Posterior cingulate gyrus (tissue), 11 donors: Measurements from ENCODE around the gene CCL8.

ENCODE experiments used
- DNase-seq, 10 donors: peaks; one replicate each; pipeline versions ENCODE4 v3.0.0 to v3.0.0-alpha.2; 2020 to 2021; ENCODE audit warnings: mixed read lengths in 3 of 10
- intact Hi-C: fragments of 100-400 bp; cut with DNase I; formaldehyde crosslinking; loops from one replicate; pipeline ENCODE4 v1.15.1; 2023

CCL8 gene

DNA sequence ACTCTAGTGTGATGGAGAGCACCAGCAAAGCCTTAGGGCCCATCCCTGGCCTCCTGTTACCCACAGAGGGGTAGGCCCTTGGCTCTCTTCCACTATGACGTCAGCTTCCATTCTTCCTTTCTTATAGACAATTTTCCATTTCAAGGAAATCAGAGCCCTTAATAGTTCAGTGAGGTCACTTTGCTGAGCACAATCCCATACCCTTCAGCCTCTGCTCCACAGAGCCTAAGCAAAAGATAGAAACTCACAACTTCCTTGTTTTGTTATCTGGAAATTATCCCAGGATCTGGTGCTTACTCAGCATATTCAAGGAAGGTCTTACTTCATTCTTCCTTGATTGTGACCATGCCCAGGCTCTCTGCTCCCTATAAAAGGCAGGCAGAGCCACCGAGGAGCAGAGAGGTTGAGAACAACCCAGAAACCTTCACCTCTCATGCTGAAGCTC lies at the start of gene CCL8:
Gene CCL8, plus strand, starts transcription at position 397 of the 445 bp plus-strand sequence. CDS start 67 bp downstream, outside the sequence.
- DNase-seq, result no peak
- intact Hi-C loops, result no loop called here

DNA sequence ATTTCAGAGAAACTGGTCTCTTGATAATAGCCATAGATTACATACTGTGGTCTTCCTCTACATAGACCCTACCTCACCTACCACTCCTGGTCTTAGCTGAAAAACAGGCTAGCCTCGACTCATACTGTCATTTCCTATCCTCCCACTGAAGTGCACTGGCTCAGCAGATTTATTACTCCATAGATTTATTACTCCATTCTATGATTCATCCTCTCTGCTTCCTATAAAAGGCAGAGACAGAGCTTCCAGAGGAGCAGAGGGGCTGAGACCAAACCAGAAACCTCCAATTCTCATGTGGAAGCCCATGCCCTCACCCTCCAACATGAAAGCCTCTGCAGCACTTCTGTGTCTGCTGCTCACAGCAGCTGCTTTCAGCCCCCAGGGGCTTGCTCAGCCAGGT lies 49.3 kb upstream of the CCL8 start, which contains the start of gene CCL7:
Gene CCL7, plus strand, starts transcription at position 253 of the 400 bp plus-strand sequence. Its CDS starts 70 bp downstream, at position 323.
- DNase-seq, result no peak
- intact Hi-C loops, result no loop called here

DNA sequence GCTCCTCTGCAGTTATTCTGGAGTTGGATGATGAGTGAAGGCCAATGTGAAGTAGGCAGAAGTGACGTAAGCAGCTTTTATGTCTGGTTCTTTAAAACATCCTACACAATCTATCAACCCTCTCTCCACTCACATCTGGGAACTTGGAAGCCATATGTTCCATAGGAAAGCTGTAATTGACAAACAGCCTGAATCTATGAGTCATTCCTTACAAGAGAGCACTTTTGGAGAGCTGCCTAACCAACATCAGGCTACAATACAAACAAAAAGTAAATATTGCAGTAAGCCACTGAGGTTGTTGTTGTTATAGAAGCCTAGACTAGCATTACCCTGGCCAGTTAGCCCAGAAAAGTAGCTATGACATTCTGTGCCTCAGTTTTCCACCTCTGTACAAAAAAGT lies 43.4 kb upstream of the CCL8 start:
- DNase-seq, result no peak
- intact Hi-C loops, result no loop called here

DNA sequence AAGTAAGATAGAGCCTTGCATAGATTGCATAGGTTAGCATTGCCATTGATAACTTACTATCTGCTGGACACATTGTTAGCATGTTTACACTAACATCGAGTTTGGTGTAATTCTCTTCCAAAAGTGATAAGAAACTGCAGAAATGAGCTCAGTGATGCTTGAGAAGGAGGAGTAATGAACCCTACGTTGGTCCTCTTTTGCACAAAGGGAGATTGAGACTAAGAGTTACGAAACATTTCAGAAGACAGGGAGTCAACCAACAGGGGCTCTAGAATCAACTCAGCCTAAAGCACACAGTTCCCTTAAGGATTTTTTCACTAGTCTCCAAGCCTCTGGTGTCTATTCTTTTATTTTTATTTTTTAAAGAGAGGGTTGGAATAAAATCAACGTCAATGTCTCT lies 42.4 kb upstream of the CCL8 start:
- intact Hi-C loops, result no loop called here
- no peak for DNase-seq

DNA sequence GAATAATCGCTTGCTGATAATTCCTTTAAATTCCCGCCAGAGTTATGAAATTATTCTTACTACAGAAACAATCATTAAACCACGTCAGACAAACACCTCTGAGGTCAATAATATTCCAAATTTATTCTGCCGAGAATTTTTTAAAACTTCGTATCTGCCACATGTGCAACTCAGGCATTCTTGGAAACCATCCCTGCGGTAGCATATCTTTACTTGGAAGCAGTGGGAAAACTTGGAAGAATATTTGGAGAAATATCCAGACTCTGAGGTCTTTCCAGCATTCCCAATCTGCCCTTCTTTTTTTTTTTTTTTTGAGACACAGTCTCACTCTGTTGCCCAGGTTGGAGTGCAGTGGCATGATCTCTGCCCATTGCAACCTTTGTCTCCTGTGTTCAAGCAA lies 35.7 kb upstream of the CCL8 start:
- intact Hi-C loops, result no loop called here
- DNase-seq, result no peak

DNA sequence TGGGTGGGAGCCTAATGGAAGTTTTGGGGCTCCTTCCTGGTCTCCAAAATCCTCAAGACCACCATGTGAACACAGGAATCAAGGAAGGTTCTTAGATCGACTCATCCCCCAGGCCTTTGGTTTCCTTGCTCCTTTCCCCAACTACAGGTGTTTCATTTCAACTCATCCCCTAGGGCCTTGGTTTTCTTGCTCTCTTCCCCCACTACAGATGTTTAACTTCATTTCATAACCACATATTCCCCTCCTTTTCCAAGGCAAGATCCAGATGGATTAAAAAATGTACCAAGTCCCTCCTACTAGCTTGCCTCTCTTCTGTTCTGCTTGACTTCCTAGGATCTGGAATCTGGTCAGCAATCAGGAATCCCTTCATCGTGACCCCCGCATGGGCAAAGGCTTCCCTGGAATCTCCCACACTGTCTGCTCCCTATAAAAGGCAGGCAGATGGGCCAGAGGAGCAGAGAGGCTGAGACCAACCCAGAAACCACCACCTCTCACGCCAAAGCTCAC lies 33.9 kb upstream of the CCL8 start, which contains the start of gene CCL11:
Gene CCL11, plus strand, starts transcription at position 457 of the 507 bp plus-strand sequence. CDS start 67 bp downstream, outside the sequence.
- intact Hi-C loops, result no loop called here
- DNase-seq, result no peak

DNA sequence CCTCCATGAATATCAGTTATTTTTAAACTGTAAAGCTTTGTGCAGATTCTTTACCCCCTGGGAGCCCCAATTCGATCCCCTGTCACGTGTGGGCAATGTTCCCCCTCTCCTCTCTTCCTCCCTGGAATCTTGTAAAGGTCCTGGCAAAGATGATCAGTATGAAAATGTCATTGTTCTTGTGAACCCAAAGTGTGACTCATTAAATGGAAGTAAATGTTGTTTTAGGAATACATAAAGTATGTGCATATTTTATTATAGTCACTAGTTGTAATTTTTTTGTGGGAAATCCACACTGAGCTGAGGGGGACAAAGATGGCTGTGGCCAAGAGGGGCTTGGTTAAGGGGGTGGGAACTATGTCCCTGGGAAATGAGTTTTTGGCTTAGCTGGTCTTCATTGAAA lies 31.4 kb upstream of the CCL8 start:
- no peak for DNase-seq
- intact Hi-C loops, result no loop called here

DNA sequence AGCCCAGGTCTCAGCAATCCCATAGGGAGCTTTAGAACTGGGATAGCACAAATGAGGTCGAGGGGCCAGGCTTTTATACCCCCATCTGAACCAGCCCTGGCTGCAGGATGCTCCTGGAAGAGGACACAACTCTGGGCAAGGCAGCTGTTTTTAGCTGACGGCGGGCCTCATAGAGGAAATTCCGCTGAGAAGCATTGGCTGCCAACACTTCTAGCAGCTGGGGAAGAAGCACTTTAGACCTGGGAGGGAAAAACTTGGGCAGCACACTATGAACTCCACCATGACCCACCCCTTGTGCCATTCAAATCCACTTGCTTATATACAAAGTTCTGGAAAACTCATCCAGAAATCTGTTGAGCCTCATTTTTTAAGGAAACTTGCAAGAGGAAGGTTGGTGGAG lies 28.6 kb upstream of the CCL8 start:
- intact Hi-C loops, result no loop called here
- DNase-seq, result no peak

DNA sequence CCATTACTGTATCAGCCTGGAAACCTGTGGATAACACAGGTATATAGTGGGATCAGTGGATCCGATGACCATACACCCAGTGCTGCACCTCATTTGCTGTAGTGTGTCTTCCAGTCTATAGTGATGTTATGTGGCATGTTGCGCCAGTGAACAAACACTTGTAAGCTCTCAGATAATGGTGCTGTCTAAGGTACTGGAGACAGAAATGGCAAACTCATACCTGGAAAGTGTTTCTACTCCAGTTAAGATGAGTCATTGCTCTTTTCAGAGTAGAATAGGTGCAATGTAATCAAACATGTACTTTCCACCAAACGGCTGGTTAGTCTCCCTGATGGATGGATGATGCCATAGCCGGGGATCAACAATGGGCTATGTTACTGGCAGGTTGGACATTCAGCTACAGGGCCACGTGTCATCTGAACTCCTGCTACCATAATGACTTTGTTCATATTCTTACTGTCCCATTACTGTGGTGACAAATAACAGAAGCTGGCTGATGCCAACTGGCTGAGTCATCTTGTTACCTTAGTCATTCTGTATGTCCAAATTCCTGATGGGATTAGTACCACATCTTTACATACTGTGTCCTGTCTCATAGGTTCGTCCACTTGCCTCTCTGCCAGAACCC lies 27.4 kb upstream of the CCL8 start:
- intact Hi-C loops, result no loop called here

DNA sequence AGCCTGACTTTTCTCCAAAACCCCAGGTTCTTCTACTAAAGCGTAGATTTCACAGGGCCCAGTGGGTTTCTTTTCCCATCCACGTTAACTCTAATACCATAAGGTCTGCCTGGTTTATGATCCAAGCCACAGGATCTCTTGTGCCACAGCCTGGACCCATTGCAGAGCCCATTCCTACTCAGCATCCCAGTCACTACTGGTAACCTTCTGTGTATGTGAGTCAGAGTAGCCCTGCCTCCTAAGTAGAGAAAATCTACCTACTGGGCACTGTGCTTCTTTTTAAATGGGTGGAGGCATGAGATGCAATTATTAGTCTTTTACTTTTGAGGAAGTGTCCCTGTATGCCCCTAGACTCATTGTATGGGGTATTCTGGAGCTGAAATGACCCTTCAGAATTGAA lies 20.2 kb upstream of the CCL8 start:
- no peak for DNase-seq
- intact Hi-C loops, result no loop called here

More for the DNA sequence above, 27.4 kb upstream of the CCL8 start:
- DNase-seq, result no peak

DNA sequence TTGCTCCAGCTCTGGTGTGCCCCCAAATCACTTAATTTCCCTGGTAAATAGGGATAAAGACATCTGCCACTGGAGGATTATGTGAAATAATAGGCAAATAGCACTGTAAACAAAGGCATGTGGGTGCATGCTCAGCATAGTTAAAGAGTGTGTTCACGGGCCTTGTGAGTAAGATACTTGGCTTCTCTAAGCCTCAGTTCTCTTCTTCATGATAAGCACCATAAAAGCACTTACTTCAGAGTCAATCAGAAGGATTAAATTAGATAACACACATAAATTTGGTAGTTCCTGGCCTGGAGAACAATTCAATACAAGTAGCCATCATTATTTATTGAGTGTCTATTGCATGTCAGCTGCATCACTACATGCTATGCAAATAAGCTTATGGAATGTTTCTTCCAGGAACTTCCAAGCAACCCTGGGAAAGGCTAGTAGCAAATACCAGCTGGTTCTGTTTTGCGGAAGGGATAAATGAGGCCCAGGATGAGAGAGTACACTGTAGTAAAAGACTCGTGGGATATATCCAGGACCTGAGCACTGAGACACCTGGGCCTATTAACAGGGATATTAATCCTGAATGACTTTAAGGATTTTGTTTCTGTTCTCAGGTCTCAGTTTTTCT lies 19.2 kb upstream of the CCL8 start:
- DNase-seq, result no peak
- intact Hi-C loops, result no loop called here

DNA sequence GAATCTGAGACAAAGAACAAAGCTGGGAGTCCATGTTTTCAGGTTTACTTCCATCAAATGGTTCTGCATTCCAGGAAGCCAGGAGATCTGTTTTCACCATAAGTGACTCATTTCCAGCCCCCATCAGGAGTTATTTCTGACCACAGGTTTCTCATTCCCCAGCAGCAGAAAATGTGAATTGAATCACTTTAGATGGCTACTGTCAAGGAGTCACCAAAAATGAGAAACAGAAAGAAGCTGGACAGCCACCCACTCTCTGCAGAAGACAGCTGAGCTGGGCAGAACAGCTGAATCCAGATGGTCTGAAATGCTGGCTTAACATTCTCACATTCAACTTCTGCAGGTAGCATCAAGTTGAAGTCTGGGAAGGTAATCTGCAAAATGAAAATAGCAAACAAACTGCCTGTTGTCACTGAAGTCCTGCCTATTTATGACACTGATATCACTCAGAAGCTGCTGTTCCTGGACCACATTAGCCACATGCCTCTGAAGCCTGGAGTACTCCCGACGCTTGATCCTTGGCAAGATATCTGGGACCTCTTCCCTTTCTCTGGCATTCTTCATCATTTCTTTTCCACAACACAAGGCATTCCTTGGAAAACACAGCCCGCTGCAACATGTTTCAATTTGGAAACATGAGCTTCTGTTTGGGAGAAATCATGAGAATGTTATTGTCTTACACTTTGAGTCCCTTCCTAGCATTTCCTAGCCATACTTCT lies 18.4 kb upstream of the CCL8 start:
- intact Hi-C loops, result no loop called here
- no peak for DNase-seq

DNA sequence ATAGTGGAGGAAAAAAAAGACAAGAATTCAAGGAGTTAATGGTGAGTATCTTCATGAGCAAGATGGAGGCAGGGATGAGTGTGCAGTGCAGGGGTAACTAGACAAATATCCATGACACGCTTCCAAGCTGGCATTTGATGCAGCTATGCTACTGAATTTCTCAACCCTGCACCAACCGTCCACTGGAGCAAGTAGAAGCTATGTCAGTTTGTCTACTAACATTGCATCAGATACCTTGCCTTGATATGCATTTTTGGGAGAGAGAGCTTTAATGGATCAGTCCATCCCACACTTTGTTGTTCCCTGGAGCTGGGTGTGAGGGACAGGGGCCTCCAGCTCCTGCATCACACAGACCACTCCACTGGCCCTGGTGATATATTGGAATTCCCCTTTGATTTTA lies 17.2 kb upstream of the CCL8 start:
- DNase-seq, result no peak
- intact Hi-C loops, result no loop called here

DNA sequence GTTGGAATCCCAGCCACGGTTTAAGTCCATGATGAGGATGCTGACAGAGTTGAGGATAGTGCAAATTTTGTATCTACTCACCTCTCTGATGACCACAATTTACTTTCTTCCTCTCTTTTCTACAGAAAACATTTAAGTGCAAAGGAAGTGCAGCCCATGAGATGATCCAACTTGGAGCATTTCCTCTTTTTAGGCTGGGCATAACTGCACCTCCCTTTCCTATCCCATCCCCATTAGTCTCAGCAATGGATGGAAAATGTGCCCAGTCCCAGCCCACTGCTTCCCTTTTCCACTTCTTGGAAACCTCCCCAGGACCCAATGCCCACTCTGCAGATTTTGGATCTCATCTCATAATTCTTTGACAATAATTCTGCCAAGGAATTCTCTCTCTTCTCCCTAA lies 16.6 kb upstream of the CCL8 start:
- intact Hi-C loops, result no loop called here
- DNase-seq, result no peak

DNA sequence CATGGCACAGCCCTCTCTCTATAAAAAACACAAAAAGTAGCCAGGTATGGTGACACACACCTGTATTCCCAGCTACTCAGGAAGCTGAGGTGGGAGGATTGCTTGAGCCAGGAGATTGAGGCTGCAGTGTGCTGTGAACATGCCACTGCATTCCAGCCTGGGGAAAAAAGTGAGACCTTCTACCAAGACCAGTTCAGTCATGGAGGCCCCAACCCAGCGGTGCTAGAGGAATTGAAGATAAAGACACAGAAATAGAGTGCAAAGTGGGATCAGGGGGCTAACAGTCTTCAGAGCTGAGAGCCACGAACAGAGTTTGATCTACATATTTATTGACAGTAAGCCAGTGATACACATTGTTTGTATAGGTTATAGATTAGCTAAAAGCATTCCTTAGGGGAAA lies 15.6 kb upstream of the CCL8 start:
- no peak for DNase-seq
- intact Hi-C loops, result no loop called here

DNA sequence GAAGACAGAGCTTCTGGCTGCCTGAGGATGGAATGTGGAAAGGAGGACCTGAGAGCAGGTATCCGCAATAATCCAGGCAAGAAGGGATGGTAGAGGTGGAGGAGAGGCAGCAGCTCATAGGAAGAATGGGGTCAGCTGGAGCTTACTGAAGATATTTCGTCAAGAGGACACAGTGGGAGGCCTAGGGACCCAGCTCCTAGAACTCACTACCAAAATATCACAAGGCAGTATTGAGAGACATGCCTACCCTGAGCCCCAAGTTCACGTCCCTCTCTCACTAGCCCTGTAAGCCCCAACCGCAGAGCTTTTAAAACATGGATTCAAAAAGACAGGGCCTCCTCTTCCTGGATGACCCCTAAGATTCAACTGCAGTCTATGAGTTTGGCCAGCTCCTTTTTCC lies 14.2 kb upstream of the CCL8 start:
- DNase-seq, result no peak
- intact Hi-C loops, result no loop called here

DNA sequence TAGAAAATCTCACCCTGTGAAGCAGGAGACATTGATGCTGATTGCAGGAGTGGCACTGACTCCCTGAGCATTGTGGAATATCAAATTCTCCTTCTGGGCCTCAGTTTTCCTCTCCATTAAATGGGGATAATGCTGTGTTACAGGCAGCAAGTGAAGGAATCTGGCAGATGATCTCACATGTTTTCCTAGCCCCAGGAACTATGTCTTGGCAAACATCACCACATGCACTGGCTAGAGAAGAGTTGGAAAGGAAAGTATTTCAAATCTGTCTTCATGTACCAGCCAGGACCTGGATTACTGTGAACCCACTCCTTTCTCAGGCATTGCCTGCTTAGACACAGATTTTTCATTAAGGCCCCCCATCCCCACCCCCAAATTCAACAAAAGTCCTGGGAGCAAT lies 13.6 kb upstream of the CCL8 start:
- no peak for DNase-seq
- intact Hi-C loops, result loop anchor here (2.0 kb wide), 1 partner anchor 105 kb away; no protein-coding TSS in a partner anchor

DNA sequence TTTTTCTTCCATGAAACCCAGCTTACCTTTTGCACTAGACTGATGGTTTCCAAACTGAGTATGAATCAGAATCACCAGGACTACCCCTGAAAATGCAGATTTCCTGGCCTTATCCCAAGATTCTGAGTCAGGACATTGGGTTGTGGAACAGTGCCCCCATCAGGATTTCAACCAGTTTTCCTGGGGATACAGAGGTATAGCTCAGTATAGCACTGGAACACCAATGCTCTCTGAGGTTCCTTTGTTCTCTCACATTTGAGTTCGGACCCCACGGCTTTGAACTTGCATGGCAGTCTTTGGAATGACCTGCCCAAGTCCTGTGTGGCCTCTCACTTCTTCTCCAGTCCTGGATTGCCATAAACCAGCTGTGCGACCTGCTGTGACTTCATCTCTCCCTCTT lies 12.8 kb upstream of the CCL8 start:
- no peak for DNase-seq
- intact Hi-C loops, result loop anchor here (2.0 kb wide), 1 partner anchor 106 kb away; no protein-coding TSS in a partner anchor

DNA sequence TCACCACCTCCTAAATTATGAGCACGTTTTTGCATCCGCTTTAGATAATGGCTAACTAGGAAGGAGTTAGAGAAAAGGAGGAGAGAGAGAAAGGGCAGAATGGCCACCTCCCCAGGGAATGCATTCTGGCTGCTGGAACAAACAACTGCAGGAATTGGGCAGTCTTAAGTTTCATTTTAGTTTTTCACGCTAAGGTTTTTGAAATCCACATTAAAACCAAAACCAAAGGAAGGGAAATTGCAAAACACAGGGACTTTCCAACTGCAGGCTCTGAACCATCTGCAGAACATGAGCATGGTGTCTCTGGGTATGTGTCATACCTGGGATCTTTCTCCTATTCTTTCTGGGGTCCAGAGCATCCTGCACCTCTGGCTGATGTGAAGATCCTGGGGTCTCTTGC lies 12.1 kb upstream of the CCL8 start:
- DNase-seq, result no peak
- intact Hi-C loops, result loop anchor here (2.0 kb wide), 1 partner anchor 106 kb away; no protein-coding TSS in a partner anchor

DNA sequence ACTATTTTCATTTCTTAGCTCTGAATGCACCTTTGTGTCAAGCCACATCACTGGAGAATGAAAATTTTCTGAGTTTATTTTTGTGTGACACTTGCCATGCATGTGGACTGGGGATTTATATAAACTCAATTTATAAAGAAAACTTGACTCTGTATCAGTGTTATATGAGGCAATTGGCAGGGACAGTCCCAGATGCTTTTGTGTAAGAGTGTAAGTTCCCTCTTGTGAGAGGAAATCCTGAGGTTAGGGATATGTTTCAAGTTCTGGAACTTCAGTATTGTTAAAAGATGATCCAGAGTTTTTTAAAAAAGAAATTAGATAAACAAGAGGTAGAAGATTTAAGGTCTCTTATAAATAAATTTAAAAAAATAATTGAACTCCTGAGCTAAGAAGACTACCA lies 10.9 kb upstream of the CCL8 start:
- intact Hi-C loops, result no loop called here
- DNase-seq, result no peak

DNA sequence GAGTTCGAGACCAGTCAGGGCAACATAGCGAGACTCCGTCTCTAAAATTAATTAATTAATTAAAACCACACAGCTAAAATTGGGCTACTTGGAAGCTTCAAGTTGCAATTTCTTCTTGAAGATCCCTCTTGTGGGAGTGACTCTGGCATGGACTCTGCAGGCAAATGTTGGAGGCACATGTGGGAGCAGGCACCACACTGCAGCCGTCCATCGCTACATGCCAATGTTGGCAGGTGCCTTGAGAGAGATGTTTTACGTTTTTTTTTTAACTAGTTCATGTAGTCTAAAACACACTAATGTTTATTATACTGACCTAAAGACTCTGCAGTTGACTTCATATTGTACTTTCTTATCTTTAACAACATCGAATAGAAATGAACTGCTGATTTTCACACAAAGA lies 7.9 kb upstream of the CCL8 start:
- DNase-seq, result no peak
- intact Hi-C loops, result no loop called here
